GM11168 (cell line): ENCODE data around the gene FAM163B.

Experiments used
- in situ Hi-C: fragments of 300-500 bp; cut with MboI; formaldehyde crosslinking; loops from one replicate; pipeline ENCODE4 v1.12.0; 2022; ENCODE audit warnings: low sequenced_read_pairs; ENCODE audit not compliant: unreplicated experiment

Gene FAM163B

DNA sequence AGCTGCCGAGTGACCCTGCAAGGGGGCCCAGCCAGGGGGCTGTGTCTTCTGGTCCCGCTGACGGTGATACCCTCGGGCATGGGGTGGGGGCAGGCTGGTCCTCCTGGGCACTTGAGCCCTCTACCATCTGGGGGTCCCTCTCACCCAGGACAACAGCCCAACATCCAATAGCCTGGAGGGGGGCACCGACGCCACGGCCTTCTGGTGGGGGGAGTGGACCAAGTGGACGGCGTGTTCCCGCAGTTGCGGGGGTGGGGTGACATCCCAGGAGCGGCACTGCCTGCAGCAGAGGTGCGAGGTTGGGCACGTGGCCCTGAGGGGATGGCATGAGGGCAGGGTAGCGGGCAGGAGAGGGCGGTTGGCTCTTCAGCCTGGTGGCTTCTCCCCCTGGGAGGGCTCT is 71.9 kb downstream of the FAM163B start:
- in situ Hi-C loops: loop anchor here (25.0 kb wide), 1 partner anchor 475 kb away; no protein-coding TSS in a partner anchor

GRCh38 chr9:133536536-133536935 is 72.7 kb downstream of the FAM163B start:
- in situ Hi-C loops: loop anchor here (25.0 kb wide), 1 partner anchor 476 kb away; no protein-coding TSS in a partner anchor

GRCh38 chr9:133536080-133536479 is 73.1 kb downstream of the FAM163B start:
- in situ Hi-C loops: loop anchor here (25.0 kb wide), 1 partner anchor 476 kb away; no protein-coding TSS in a partner anchor

GRCh38 chr9:133535306-133535877 is 73.8 kb downstream of the FAM163B start:
- in situ Hi-C loops: loop anchor here (25.0 kb wide), 1 partner anchor 477 kb away; no protein-coding TSS in a partner anchor

DNA sequence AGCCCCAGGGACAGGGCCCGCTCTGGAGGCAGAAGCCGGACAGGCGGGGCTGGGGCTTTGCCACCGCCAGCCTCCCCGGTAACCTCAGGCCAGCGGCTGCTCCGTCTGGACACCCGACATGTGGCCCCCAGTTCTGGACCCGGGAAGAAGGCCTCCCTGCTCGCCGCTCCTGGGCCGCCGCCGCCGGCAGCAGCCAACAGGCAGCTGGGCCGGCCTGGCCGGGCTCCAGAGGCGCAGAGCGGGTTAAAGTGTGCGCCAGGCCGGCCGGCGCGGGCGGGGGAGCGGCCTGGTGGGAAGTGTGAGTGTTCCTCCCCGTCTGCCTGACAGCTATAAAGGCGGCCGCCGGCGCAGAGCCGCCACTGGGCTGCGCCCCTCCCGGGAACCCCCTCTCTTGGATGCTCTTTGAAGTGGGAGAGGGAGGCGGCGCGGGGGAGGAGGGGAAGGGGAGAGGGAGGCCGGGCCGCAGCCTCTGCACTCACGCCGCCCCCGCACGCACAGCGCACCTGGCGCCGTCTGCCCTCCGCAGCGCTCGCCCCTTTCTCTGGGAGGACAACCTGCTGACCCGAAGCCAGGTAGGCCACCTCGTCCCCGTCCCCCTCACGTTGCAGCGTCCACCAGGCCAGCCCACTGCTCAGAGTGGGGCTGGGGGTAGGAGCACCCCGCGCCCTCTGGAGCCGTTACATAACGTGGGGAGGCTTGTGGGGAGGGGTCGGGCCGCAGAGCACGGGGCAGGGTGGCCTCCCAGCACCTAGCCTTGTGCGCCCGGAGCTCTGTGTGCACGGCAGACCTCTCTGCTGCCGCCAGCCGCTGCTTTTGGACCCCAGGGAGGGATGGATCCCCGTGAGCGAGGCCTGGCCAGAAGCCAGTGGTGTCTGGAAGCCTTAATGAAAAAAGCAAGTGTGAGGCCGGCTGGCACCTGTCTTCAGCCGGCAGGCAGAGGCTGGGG is 74.6 kb downstream of the FAM163B start, which contains the start of gene ADAMTSL2:
Gene ADAMTSL2 (plus strand): TSS at position 359 of the 946 bp plus-strand sequence. CDS start 2,009 bp downstream, outside the sequence.
- in situ Hi-C loops: loop anchor here (25.0 kb wide), 1 partner anchor 478 kb away; no protein-coding TSS in a partner anchor

DNA sequence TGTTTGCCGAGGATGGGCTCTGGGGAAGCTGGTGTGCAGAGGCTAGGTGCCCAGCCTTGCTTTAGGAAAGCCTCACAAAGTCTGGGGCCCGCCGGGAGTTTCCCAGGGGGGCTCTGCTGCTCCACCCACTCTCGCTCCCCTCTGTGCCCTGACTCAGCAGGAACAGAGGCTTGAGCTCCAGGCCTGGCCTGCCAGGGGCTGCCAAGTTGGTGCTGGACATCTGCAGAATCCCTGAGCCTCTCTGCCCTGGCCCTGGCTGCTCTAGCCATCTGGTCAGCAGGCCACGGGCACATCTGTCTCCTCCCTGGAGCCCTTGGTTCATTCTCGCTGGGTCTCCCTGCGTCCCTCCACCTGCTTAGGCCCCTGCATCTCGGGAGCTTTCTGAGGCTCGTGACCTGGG is 75.3 kb downstream of the FAM163B start:
- in situ Hi-C loops: loop anchor here (25.0 kb wide), 1 partner anchor 478 kb away; no protein-coding TSS in a partner anchor

GRCh38 chr9:133532937-133533668 is 76.1 kb downstream of the FAM163B start:
- in situ Hi-C loops: loop anchor here (25.0 kb wide), 1 partner anchor 479 kb away; no protein-coding TSS in a partner anchor

DNA sequence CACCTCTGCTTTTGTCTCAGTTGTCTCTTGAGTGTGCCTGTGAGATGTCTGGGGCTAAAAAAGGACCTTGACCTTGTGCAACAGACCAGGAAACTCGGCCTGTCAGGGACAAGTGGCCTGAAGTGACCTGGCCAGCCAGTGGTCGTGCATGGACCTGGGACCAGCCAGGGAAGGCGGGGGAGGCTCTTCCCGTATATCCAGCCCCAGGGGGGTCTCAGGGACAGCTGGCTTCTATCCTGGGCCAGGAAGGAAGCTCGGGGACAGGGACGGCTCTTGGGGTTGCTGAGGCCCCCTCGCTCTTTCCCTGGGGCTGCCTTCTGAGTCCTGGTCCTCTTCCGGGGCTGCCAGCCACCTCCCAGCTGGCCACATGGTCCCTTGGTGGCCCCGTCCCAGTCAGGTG is 77.9 kb downstream of the FAM163B start:
- in situ Hi-C loops: loop anchor here (25.0 kb wide), 1 partner anchor 481 kb away; no protein-coding TSS in a partner anchor

- in situ Hi-C loops: loop anchor here (25.0 kb wide), 1 partner anchor 482 kb away; no protein-coding TSS in a partner anchor
These were observed 79.3 kb downstream of the FAM163B start for GRCh38 chr9:133529874-133530273.

GRCh38 chr9:133529457-133529856 is 79.7 kb downstream of the FAM163B start:
- in situ Hi-C loops: loop anchor here (25.0 kb wide), 1 partner anchor 483 kb away; no protein-coding TSS in a partner anchor

DNA sequence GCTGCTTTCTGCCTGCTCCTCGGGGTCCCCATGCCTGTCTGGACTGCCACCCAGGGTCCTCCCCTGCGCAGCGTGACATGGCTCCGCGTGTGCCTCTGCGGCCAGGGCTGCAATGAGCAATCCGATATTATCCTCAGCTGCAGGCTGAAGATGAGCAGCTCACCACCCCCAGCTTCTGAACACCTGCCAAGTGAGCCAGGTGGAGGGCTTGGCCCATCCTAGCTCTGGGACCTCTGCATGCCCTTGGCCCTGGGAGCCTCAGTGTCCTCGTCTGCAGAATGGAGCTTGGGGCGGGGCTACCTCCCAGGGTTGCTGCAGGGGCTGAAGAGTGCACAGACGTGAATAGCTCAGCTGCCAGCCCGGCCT is 80.3 kb downstream of the FAM163B start:
- in situ Hi-C loops: loop anchor here (25.0 kb wide), 1 partner anchor 483 kb away; no protein-coding TSS in a partner anchor

DNA sequence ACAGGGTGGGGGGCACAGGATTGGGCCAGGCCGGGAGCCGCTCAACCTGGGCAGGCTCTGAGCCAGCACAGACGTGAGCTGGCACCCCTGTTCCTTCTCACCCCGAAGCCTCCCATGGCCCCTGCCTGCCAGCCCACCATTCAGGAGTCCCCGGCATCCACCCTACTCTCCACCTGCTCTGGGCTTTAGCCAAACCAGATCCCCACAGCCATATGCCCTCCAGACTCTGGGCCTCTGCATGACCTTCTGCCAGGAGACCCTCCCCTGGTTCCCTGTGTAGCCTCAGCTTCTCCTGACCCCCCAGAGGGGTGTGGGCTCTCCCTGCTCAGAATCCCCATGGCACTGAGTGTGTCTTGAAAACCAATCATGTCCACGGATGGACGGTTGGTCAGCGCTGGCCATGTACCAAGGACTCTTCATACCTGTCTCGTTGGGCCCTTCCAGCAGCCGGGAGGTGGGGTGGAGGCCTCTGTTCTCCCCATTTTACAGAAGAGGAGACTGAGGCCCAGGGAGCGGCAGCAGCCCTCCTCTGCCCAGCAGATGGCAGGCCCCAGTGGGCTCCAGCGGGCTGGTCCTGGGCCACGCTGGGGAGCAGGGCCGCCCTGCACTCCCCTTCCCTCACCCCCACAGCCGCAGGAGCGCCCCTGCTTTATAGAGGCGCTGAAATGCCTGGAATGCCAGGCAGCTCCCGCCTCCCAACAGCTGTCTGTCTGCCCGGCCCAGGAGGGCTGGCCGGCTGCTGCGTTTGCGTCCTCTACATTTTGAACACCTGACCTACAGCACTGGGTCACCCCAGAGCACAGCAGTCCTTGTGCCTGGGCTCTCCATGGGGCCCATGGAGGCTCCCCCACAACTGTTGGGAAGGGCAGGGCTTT is 81.0 kb downstream of the FAM163B start:
- in situ Hi-C loops: loop anchor here (25.0 kb wide), 1 partner anchor 484 kb away; no protein-coding TSS in a partner anchor

DNA sequence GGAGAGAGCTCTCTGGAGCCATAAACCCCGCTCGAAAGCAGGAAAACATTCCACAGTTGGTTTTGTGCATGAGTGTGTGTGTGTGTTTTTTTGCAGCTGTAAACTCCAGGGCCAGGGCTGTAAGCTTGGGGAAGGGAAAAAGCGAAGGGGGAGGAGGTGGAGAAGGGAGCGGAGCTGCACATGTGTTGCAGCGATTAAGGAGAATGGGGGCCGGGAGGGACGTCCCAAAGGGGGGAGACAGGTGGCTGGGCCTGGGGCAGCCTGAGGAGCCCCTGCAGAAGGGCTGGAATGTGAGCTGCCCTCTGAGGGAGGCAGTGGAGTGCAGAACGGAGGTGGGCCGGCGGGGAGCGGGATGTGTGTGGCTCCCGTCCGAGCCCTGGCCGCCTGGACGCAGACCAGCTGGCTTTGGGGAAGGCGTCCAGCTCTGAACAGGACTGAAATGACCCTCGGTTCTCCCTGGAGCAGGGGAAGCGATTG is 81.7 kb downstream of the FAM163B start:
- in situ Hi-C loops: loop anchor here (25.0 kb wide), 1 partner anchor 485 kb away; no protein-coding TSS in a partner anchor
